NCI-H82 treated with DMSO at 0.1 percent for 48 hours (cell line): ENCODE measurements around the gene TMEM117.
"Not testable (repeated sequence)": the region's sequence is repeated elsewhere in the genome, so short reads cannot be mapped to it uniquely, and the experiment has no call there.

Experiments used
- DNase-seq: peaks from one replicate; lab custom pipeline; 2025; ENCODE audit not compliant: unreplicated experiment; lab: John Stamatoyannopoulos, UW

Gene TMEM117

DNA sequence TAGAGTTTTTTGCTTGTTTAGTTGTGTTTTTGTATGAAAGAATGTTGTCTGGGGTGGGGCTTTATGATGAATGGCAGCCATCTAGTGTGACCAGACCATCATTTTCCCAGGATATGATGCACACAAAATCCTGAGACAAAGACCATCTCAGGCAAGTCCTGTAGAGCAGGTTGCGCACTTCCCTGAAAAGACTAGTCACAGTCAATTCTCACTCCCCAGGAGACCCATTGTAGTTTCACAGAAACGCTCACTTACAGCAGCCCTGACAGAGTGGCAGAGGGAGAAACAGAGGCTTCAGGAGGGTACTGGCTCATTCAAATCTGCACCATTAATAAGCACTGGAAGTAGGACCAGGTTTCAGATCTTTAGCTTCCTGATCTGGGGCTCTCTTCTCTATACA lies 183.2 kb downstream of the TMEM117 start:
- no peak for DNase-seq

DNA sequence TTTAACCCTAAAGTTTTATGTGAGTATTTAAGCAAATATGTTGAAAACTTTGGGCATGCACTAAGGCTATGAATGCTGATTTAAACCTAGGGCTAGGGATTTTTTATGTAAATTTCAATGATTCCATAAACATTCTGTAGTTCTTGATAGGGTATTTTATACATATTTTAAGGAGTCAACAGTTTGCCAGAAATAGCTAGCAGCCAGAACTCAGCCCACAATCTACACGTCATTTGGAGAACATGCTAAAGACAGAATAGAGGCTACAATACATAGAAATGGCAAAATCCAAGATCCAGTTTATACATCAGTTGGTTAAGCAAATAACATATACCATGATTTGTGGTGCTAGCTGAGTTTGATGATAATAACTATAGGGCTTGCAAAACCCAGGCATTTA lies 184.7 kb downstream of the TMEM117 start:
- no peak for DNase-seq

DNA sequence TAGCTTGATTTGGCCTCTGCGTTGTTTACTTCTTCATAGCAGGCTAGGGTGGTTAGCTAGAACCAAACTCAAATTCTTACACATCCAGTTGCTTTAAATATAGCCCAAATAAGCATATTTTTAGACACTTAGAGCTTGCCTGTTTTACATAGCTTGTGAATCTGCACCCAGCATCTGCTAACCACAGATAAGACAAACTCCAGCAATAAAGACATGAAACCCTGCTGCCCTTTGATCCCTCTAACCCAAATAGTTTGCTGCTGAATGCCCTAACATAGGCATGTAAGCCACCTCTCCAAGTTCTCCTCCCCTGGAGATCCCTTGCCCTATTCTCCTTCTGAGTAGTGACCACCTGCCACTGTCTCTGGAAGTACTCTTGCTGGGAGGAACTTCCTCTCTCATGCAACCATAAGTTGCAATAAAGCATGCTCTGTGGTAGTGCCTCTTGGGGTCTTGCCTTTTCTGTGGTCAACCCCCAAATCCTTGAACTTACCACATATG lies 185.6 kb downstream of the TMEM117 start:
- no peak for DNase-seq

DNA sequence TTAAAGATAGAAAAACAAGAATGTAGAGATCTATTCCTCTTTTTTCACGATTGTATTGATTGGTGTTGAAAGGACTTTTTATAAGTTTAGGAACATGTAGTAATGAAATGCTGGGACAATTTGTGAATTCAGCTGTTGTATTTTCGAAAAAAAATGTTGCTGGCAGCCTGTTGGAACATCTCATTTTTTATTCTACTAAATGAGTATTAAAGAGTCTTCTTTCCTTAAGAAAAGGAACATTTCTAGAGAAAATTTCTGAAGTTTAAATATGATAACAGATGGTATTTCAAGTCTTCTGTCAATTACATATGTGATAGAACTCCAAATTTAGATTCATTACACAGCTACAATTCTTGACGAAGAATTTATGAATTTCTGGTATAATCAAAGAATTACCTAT lies 189.6 kb downstream of the TMEM117 start:
- DNase-seq, result no peak

DNA sequence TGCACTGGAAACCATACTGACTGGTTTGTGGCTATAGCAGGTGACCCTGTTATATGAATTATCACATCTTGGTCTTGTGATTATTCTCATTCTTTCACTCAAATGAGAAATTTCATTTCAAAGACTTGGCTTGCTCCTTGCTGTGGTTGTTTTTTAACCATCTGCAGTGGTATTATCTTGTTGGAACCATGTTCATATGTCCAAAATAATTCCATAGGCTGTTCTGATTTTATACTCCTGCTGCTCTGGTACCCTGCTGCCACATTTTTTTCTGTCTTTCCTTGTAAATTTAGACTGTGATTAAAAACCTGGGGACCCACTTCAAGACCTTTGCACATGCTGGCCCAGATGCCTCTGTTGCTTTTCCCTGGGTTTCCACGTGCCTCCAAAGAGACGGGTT lies 190.2 kb downstream of the TMEM117 start:
- no peak for DNase-seq

DNA sequence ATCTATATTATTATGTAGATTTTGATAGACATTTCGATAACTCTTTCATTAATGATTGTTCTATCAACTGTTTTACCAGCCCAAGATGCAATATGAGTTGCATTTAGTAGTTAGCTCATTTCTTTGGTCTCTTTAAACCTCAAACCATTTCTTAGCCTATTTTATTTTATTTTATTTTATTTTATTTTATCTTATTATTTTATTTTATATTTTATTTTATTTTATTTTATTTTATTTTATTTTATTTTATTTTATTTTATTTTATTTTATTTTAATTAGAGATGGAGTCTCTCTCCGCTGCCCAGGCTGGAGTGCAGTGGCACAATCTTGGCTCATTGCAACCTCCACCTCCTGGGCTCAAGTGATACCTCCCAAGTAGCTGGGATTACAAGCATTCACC lies 191.0 kb downstream of the TMEM117 start:
- DNase-seq, result not testable (repeated sequence)

DNA sequence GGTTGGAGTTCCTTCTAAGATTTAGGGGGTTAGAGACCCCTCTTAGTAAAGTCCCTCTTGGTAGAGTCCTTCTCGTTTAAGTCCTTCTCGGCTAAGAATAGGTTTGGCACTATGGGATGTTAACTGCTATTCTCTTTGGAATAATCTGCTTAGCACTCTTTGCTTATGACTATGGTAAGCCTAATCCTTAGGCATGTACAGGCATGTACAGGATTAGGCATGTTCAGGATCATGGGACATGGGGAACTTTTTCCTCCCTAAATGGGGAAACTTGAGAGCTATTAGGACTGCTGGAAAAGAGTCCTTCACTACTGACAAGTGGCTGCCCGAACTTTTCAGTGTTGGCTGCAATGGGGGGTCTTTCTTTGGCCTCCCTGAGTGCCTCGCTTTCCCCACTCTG lies 193.3 kb downstream of the TMEM117 start:
- DNase-seq, result no peak

DNA sequence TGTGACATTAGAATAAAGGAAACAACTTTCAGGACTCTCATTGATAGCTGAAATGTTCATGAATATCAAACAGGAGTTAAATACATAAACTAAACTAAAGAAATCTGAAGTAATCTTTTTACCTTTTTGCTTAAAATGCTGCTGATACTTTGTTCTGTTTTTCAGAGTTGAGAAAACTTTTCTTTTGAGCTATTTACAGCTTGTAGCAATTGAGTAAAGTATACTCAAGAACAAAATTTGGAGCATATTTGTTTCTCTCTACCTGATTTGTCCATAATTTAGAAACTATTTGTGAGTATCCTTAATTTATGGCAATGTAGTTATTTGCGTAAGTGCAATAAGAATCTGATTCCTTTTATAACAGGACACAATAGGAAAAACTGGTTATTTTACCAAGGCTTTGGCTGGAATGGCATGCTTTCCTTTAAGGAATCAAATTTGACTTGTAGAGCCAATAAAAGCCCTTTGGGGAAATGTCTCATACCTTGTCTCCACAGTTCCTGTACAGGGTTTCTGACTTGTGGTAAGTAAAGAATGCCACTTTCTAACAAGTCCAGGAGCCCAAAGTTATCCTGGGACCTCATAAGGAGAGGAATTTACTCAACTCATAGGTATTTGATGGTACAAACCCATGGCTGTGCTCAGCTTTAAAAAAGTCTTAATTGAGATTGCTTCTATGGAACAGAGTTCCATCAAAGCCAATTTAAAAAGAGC lies 195.7 kb downstream of the TMEM117 start:
- no peak for DNase-seq

DNA sequence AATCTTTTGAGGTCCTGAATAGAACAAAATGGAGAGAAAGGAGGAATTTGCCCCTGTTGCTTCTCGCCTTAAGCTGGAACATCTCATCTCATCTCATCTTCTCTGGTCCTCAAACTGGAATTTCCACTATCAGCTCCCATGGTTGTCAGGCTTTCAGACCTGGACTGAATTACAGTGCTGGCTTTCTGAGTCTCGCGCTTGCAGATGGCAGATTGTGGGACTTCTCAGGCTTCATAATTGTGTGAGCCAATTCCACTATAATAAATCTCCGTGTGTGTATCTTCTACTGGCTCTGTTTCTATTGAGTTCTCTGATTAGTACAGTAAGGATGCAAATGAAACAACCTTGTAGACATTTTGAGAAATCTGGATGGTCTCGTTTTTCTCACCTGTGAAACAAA lies 199.0 kb downstream of the TMEM117 start:
- no peak for DNase-seq

DNA sequence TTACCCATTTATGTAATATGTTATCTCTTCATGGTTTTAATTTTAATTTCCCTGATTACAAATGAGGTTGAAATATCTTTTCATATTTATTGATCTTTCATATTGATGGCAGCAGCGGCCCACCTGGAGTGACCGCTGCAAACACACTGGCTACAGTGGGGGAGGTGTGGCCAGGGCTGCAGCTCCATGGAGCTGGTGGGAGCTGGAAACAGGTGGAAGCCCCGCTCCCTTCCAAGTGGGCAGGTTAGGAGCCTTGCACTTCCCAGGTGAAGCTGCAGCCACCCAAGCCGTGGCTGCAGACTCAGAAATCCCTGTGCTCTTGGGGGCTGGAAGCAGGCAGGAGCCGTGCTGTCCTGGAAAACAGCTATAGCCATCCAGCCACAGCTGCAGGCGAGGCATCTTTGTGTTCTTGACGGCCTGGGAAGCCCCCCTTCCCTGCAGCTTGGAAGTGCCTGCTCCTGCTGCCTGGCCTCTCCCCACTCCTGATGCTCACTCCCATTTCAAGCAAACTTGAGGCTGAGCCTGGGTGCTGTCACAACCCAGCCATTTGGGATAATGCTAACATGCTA lies 201.1 kb downstream of the TMEM117 start:
- no peak for DNase-seq

DNA sequence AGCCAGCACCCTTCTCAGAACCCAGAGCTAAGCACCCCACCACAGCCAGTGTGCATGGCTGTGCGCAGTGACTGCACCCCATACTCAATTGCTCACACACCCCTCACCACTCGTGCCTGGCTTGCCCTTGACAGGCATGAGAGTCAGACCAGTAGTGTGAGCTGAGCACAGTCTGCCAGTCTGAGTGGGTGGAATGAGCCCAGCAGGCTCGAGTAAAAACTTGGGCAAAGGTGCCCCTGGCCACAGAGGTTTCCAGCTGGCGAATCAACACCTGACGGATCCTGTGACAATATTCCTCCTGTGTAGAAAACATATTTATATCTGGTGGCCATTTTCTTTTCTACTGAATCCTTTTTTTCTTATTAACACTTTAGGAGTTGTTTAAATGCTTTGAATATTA lies 202.5 kb downstream of the TMEM117 start:
- no peak for DNase-seq

DNA sequence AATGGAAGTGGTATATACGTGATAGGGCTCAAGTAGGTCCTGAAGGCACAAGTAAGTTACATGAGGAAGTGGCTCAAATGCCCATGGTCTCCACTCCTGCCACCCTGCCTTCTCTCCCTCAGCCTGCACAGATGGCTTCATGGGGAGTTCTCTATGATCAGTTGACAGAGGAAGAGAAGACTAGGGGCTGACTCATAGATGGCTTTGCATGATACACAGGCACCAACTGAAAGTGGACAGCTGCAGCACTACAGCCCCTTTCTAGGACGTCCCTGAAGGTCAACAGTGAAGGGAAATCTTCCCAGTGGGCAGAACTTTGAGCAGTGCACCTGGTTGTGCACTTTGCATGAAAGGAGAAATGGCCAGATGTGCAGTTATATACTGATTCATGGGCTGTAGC lies 208.6 kb downstream of the TMEM117 start:
- not testable (repeated sequence) for DNase-seq

DNA sequence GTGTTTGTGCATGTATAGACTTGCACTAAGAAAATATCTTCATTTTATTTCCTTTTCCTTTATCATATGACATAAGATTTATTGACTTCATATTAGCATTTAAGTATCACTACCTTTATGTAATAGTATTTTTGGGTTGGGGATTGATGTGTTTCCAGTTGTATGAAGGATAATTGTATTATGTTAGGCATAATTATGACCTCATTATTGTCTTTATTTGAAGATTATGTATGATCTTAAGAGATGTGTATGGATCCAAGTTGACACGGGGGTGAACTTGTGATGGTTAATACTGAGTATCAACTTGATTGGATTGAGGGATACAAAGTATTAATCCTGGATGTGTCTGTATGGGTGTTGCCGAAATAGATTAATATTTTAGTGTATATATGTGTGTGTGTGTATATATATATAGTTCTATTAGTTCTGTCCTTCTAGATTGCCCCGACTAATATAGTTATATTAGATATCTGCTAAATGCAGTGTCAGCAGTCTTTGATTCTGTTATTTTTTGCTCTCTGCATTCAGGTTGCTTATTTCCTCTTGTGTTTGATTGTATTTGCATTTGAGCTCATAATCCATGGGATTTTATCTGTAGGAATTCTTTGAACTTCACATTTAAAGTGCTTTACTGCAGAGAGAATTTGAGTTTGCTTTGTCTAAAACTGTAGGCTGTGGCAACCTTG lies 211.0 kb downstream of the TMEM117 start:
- DNase-seq, result no peak

DNA sequence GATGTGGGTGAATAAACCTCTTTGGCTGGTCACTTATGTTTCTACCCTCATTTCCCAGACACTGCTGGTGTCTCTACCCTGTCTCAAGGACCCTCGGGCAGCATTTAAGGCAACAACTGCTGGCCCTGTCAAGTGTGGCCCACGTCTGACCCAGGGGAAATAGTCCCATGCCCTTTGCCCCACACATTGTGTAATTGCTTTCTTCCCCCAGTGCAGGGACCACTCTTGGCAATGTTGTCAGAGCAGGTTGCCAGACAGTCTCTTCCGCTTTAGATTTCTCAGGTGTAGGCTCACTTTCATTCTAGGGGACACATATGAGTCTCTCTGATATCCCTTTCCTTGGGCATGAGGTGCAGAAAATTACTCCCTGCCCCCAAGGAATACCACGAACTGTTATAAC lies 216.7 kb downstream of the TMEM117 start:
- DNase-seq, result no peak

DNA sequence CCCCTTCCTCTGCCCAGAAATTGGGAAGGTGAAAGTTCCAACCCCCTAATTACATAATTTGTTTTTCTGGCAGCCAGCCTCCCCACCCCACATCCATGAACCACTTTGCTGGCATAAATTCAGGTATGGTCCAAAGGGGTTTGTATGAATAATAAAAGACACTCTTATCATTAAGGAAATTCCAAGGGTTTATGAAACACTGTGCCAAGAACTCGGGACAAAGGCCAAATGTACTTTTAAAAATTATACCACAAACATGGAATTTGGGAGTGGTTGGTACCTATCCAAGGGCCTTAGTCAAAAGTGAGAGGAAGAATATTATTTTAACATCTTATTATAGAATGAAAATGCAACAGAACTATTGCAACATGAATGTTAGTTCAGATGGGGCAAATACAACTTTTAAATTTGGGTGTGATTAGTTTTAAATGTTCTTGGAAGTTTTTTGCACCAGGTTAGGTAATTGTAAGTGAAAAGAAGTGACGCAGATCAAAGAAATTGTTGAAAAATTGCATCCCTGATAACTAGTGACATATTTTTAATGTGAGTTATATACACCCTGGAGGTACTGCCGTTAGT lies 217.8 kb downstream of the TMEM117 start:
- DNase-seq, result no peak

DNA sequence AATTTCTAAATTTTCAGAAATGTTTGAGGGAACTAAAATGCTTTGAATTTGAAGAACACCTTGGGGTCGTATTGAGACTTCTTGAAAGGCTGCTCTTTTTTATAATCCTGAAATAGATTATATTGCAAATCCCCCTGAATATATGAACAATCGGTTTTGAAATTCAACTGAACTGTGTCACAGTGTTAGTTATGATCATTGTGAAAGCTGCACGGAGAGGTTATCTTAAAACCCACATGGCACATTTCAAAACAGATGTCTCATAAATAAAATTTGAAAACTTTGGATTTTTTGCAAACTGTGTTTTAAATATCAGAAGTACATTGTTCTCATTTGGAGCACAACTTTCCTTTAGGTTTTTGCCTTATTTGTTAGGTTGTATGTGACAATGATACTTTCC lies 218.4 kb downstream of the TMEM117 start:
- no peak for DNase-seq

DNA sequence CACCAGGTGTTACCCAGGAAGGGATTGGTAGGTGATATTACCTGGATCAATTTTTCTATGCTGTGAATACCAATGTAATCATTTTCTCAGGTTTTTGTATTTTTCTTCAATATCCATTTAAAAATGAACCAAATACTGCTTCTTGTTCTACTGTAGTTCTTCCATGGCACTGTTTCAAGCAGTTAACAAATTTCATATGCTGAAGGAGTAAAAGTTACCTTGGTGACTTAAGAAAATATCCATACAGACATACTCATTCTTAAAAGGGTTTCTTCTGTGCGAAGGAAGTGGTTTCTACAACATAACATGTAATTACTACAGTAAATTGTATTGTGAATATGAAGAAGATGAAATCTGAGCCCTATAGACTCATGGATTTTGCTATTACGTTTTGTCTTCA lies 222.5 kb downstream of the TMEM117 start:
- DNase-seq, result no peak

DNA sequence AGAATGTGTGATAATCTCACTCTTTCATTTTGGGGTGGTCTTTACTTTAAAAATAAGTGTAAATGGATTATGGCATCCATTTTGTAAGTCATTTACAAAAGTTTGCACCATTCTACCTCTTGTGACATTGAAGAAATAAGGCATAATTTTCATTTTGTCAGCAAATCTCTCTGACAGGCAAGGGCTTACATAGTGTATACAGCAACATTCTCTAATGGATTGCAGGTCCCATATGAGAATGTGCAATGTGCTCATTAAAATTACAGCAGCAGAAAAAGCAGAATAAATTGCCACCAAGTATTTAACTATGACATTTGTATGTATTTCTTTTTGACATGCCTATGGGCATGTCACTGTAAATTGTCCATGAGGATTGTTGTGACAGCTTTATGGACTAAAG lies 223.6 kb downstream of the TMEM117 start:
- no peak for DNase-seq

DNA sequence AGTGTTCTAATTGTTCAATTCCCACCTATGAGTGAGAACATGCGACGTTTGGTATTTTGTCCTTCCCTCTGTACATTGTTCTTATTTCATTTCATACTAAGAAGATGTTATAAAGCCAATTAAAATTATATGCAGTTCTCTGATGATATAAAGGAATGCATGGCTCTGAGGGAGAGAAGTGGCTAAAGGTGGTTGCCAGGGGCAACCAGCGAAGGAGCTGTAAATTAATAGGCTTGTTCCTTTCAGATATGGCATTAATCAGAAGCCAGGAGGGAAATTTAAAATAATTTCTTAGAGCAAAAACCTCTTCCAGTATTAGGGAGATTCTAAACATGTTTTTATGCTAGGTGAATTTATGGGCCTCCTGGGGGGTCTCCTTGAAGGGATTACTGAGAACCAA lies 227.8 kb downstream of the TMEM117 start:
- DNase-seq, result no peak

DNA sequence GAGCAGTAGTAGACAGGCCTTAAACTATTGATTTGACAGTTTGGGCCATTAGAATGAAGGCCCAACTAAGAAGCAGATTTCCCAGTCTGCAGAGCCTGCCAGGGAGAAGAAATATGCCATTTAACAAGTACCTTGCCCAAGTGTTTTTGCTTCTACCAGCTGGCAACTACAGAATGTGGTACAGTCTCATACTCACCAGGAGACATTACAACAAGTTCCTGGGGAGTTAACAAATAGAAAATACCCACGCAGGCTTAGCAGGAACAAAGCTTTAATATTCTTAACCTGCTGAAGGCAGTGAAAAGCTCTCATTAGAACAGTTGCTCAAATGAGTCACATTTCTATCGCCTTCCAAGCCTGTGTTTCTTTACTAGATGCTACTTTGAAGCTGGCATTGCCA lies 241.0 kb downstream of the TMEM117 start:
- DNase-seq, result no peak

DNA sequence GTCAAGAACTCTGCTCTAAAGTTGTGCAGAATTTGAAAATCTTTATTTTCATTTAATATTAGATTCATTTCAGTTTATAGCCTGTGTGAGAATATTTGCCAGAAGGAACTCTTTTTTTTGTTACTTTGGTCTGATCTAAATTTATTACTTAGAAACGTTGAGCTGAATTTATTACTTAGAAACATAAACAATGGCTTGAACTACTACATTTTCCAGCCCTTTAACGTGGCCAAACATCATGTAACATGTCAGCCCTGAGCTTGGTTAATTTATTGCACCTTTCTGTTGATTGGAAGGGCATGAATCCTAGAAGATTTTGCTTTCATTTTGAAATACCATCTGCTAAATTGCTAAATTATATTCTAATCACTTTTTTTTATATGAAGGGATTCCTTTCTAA lies 241.4 kb downstream of the TMEM117 start:
- DNase-seq, result no peak

DNA sequence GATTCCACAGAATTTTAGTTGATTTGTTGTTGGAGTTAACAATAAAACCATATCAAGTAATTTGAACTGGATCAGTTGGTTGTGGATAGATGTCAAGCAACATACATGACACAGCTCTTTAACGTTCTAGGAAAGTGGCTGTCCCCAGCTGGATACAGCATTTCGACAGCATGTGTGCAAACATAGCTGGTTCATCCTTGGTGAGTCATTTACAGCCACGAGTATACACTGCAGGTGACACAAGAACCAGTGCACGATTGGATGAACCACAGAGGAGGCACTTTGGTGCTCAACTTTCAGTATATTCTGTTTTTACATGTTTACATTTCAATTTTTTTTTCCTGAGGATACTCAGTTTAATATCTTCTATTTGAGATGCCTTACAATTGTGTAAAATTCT lies 242.4 kb downstream of the TMEM117 start:
- no peak for DNase-seq
